ENCODE measurements around the gene ZNHIT1.

The ZNHIT1 gene

GRCh38 chr7:101222275-101222830 lies 4.4 kb downstream of the ZNHIT1 start:
- FAIRE-seq (no peak), DNase-seq (ENCODE audit: insufficient read length, low spot score) (no peak)
- TF ChIP-seq CTCF (IDR thresholded peaks at IDR 0.05; ENCODE audit: insufficient read depth, missing control alignments), result no peak

- DNase-seq (ENCODE audit: insufficient read length, low spot score) (no peak), FAIRE-seq (no peak)
- no peak for TF ChIP-seq CTCF (IDR thresholded peaks at IDR 0.05; ENCODE audit: insufficient read depth, missing control alignments)
These were observed 5.6 kb downstream of the ZNHIT1 start for GRCh38 chr7:101223528-101223927.

GRCh38 chr7:101225650-101226049 lies 7.7 kb downstream of the ZNHIT1 start:
- no peak for TF ChIP-seq CTCF (IDR thresholded peaks at IDR 0.05; ENCODE audit: insufficient read depth, missing control alignments)
- DNase-seq (ENCODE audit: insufficient read length, low spot score) (no peak), FAIRE-seq (no peak)

- DNase-seq (ENCODE audit: insufficient read length, low spot score), result no peak
- no peak for TF ChIP-seq CTCF (IDR thresholded peaks at IDR 0.05; ENCODE audit: insufficient read depth, missing control alignments)
- FAIRE-seq, result no peak
These were observed 8.8 kb downstream of the ZNHIT1 start for GRCh38 chr7:101226721-101227120.

- FAIRE-seq (no peak), DNase-seq (ENCODE audit: insufficient read length, low spot score) (no peak)
- no peak for TF ChIP-seq CTCF (IDR thresholded peaks at IDR 0.05; ENCODE audit: insufficient read depth, missing control alignments)
These were observed 13.7 kb downstream of the ZNHIT1 start for GRCh38 chr7:101231644-101232043.

GRCh38 chr7:101232141-101232850 lies 14.3 kb downstream of the ZNHIT1 start:
- FAIRE-seq, result no peak
- no peak for TF ChIP-seq CTCF (IDR thresholded peaks at IDR 0.05; ENCODE audit: insufficient read depth, missing control alignments)
- DNase-seq (ENCODE audit: insufficient read length, low spot score), result no peak

GRCh38 chr7:101233907-101234547 lies 16.1 kb downstream of the ZNHIT1 start:
- TF ChIP-seq CTCF (IDR thresholded peaks at IDR 0.05; ENCODE audit: insufficient read depth, missing control alignments), result no peak
- DNase-seq (ENCODE audit: insufficient read length, low spot score) (no peak), FAIRE-seq (no peak)
